SH-SY5Y (cell line): ENCODE results near the gene TNIP1.

Source experiments
- GATA2 ChIP-seq: IDR thresholded peaks from 2 replicates; pipeline ENCODE4 v1.6.1; 2011; ENCODE audit warnings: mild to moderate bottlenecking, low read depth, low read length
- GATA3 ChIP-seq: IDR thresholded peaks from 2 replicates; pipeline ENCODE4 v1.6.1; 2011; ENCODE audit warnings: low read depth, mild to moderate bottlenecking, low read length, moderate library complexity

DNA sequence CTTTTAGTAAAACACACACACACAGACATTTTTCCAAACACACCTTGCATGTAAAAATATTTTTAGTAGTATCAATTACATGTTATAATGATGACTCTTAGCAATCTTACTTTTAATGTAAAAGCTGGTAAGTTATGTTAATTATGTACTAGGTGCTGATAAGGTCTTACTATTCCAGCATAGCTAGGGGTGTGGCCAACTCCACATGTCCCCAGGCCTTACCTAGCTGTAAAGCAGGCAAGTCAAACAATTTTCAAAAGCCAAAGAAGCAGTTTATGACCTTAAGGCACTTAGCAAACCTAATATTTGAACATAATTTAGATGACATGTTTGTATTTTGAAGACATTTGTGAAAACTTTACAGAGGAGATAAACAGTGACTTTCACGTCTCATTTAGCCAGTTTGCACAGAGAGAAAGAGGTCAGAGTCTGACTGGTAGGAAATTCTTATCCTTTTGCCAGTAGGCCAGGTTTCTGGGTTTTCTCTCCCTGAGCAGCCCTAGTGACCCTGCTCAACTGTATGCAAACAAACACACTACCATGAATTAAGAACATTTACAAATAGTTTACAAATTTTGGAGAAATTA lies 86.9 kb downstream of the TNIP1 start:
- TF ChIP-seq GATA2 (no peak), GATA3 (no peak)
